Right lobe of liver (tissue), 6 donors: ENCODE results near the gene RGS3. TPM values are rescaled to one million over a fixed set of nuclear protein-coding genes. Genes with fewer than 3 reads are reported as not detected.
A peak's percentile ranks its signal among the peaks of the same experiment; 100 is the strongest.

ENCODE experiments used
- ATAC-seq, 4 donors: fragments of 200-7000 bp; cut with Tn5 transposase; one replicate each; pipeline ENCODE4 v1.9.1; 2020; ENCODE audit warnings: mild to moderate bottlenecking in 4 of 4, moderate library complexity in 4 of 4
- DNase-seq, 3 donors: peaks; one replicate each; pipeline ENCODE4 v3.0.0-alpha.2; 2020
- H3K27ac ChIP-seq, 3 donors: fragments of 200-600 bp; one replicate each; pipeline ENCODE4 v1.8.0; 2022
- H3K27me3 ChIP-seq, 2 donors: fragments of 200-600 bp; one replicate each; pipeline ENCODE4 v1.8.0; 2022
- H3K36me3 ChIP-seq, 4 donors: fragments of 200-600 bp; sonication (generic) in 1 of 4; one replicate each; pipeline versions ENCODE4 v1.5.1 to v1.8.0; 2017 to 2022; ENCODE audit warnings: control low read depth in 1 of 4
- H3K4me1 ChIP-seq, 4 donors: fragments of 200-600 bp; sonication (generic) in 1 of 4; one replicate each; pipeline versions ENCODE4 v1.5.1 to v1.8.0; 2017 to 2022; ENCODE audit warnings: control low read depth in 1 of 4
- H3K4me3 ChIP-seq, 3 donors: fragments of 200-600 bp; one replicate each; pipeline ENCODE4 v1.8.0; 2022
- H3K9me3 ChIP-seq, 4 donors: fragments of 200-600 bp; sonication (generic) in 1 of 4; one replicate each; pipeline versions ENCODE4 v1.5.1 to v1.8.0; 2017 to 2022; ENCODE audit warnings: control low read depth in 1 of 4
- POLR2A ChIP-seq: fragments of 450-650 bp; IDR thresholded peaks from one replicate; pipeline ENCODE4 v1.6.1; 2017; ENCODE audit warnings: antibody characterized with exemption, mild to moderate bottlenecking
- WGBS: methylation state at CpG from one replicate; pipeline ENCODE4 v1.1.6; 2018; ENCODE audit warnings: low coverage, low lambda C conversion rate; ENCODE audit not compliant: insufficient coverage; ENCODE audit errors: missing lambda C conversion rate; 5-methylcytosine and 5-hydroxymethylcytosine counted together
- intact Hi-C, 2 donors: fragments of 100-400 bp; cut with DNase I; formaldehyde crosslinking; loops; one replicate each; pipeline versions ENCODE4 v1.11.2 to v1.14.1; 2022
- long read RNA-seq: library from polyadenylated mRNA; unstranded; transcript quantifications from one replicate; pipeline ENCODE4 v2.0.0, GENCODE V29; 2019
- total RNA-seq, 6 experiments: library from RNA; depleted of rRNA in 2 of 6; stranded (reverse); fragments of >200 nt in 2 of 6; fragmentation: NEBNext Ultra II Directional in 3 of 6; extraction: Animal tissue kit (Norgen Biotek cat#: 25700) in 3 of 6; gene quantifications; one replicate each; pipeline versions ENCODE4 v1.1.0 to v1.2.4, GENCODE V29; 2016 to 2023
- TF ChIP-seq, protein P1 (sequence below), 4 donors: fragments of 200-600 bp in 3 of 4; fragments of 450-650 bp in 1 of 4; IDR thresholded peaks; one replicate each; pipeline versions ENCODE4 v1.5.1 to v1.8.0; 2016 to 2022; ENCODE audit warnings: antibody characterized with exemption in 4 of 4, mild to moderate bottlenecking in 2 of 4
- donor health status: DM: no; HTN: yes; CAD: no.
- donor health status: DM: no; HTN: no; CAD: no.
- donor health status: DM: no; HTN: no; CAD: no.
- donor health status: DM: no; HTN: yes; CAD: no.
- donor health status: DM: no; HTN: yes; CAD: no.

Gene RGS3
- total RNA-seq = 10 to 100 TPM; 19.0 to 60.3 (median 31.0) TPM
- long read RNA-seq, transcript RGS3-211 (5 exons, 2,155 nt) = major isoform, 5 of 7 reads
- long read RNA-seq, partial matches to known transcripts = 0 of 7 reads
- long read RNA-seq, other reads (novel, unspliced or antisense) = 1 of 7 reads

- ATAC-seq (peak; percentile 87 to 95 (median 90)), DNase-seq (peak; percentile 75 to 85 (median 85))
- Histone ChIP-seq H3K27me3 (no peaks in the 10 kb centered on the region), H3K4me3 (peak within 1 kb of the TSS; percentile 40 to 65 (median 49)), H3K9me3 (no peaks in the 10 kb centered on the region), H3K4me1 (peaks cover 0 to 30% (median 8%) of the 10 kb centered on the region in 4 donors), H3K36me3 (no peaks in the 10 kb centered on the region), H3K27ac (peak within 1 kb of the TSS in 1 of 3 donors; percentile 74)
- WGBS = 44% methylated on average over 16 of the region's 55 CpGs
- intact Hi-C loops = no loop called here
- TF ChIP-seq, protein P1, sequence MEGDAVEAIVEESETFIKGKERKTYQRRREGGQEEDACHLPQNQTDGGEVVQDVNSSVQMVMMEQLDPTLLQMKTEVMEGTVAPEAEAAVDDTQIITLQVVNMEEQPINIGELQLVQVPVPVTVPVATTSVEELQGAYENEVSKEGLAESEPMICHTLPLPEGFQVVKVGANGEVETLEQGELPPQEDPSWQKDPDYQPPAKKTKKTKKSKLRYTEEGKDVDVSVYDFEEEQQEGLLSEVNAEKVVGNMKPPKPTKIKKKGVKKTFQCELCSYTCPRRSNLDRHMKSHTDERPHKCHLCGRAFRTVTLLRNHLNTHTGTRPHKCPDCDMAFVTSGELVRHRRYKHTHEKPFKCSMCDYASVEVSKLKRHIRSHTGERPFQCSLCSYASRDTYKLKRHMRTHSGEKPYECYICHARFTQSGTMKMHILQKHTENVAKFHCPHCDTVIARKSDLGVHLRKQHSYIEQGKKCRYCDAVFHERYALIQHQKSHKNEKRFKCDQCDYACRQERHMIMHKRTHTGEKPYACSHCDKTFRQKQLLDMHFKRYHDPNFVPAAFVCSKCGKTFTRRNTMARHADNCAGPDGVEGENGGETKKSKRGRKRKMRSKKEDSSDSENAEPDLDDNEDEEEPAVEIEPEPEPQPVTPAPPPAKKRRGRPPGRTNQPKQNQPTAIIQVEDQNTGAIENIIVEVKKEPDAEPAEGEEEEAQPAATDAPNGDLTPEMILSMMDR (IDR thresholded peaks at IDR 0.05) = peak in 1 of 4 donors; percentile 12
- peak; percentile 18 for TF ChIP-seq POLR2A
Observed at GRCh38 chr9:113463418-113464285, at the start of gene RGS3. Gene RGS3, plus strand, starts transcription at chr9:113463727. Its CDS starts 76 bp downstream, at chr9:113463803.

- Histone ChIP-seq H3K27me3 (no peaks in the 10 kb centered on the region), H3K4me1 (peaks cover 0 to 6% (median 0%) of the 10 kb centered on the region in 4 donors), H3K4me3 (no peak overlapping the region), H3K9me3 (no peaks in the 10 kb centered on the region), H3K36me3 (no peaks in the 10 kb centered on the region), H3K27ac (no peak overlapping the region)
- intact Hi-C loops = no loop called here
- no peak for DNase-seq
- WGBS = 68% methylated on average over 3 of the region's 3 CpGs
- TF ChIP-seq, protein P1 (IDR thresholded peaks at IDR 0.05) = no peak
- no peak for TF ChIP-seq POLR2A
- peak in 3 of 4 donors; percentile 60 to 74 (median 64) for ATAC-seq
Observed at GRCh38 chr9:113416149-113416721, 47.3 kb upstream of the RGS3 start.

- no peaks in the 10 kb centered on the region for H3K4me1 ChIP-seq
- TF ChIP-seq, protein P1 (IDR thresholded peaks at IDR 0.05) = no peak
- TF ChIP-seq POLR2A = no peak
- DNase-seq (peak in 1 of 3 donors; percentile 24), ATAC-seq (no peak)
- H3K4me3 ChIP-seq = no peak overlapping the region
- no peaks in the 10 kb centered on the region for H3K36me3 ChIP-seq
- intact Hi-C loops = no loop called here
- H3K27me3 ChIP-seq = no peaks in the 10 kb centered on the region
- H3K9me3 ChIP-seq = no peaks in the 10 kb centered on the region
- H3K27ac ChIP-seq = no peak overlapping the region
- WGBS = 75% methylated on average over 4 of the region's 4 CpGs
Observed at GRCh38 chr9:113417370-113417769, 46.2 kb upstream of the RGS3 start.

DNA sequence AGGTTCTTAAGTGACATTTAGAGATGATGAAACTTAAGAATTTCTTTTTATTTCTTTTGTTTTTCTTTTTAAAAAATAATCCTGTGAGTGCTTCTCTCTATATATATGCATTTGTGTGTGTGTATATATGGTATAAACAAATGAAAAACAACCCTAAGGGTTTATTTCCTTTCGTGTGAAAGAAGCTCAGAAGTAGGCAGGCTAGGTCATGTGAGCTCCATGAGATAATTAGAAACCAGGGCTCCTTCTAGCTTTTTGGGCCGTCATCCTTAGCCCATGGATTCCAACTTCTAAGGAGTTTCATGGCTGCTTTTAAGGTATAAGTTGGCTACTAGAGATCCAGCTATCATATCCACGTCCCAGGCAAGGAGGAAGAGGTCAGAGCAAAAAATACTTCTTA, 41.8 kb upstream of the RGS3 start:
- ATAC-seq = no peak
- DNase-seq = no peak
- Histone ChIP-seq H3K27me3 (no peaks in the 10 kb centered on the region), H3K4me1 (no peaks in the 10 kb centered on the region), H3K27ac (no peak overlapping the region), H3K36me3 (no peaks in the 10 kb centered on the region), H3K4me3 (no peak overlapping the region), H3K9me3 (no peaks in the 10 kb centered on the region)
- WGBS = 69% methylated on average over 3 of the region's 3 CpGs
- intact Hi-C loops = no loop called here
- no peak for TF ChIP-seq POLR2A
- TF ChIP-seq, protein P1 (IDR thresholded peaks at IDR 0.05) = no peak
